Measurements from ENCODE around the gene INSR. TPM values are rescaled to one million over a fixed set of nuclear protein-coding genes. Genes with fewer than 3 reads are reported as not detected.

INSR gene
- total and polyA plus RNA-seq, 2 experiments from 2014 or later, result 19.2 to 52.1 TPM

GRCh38 chr19:7145494-7145893, 148.7 kb downstream of the INSR start:
- Histone ChIP-seq H4K20me1 (replicated peaks; ENCODE audit: insufficient read depth) (no peaks in the 10 kb centered on the region), H3K9me2 (ENCODE audit: insufficient read depth) (no peaks in the 10 kb centered on the region), H3K27me3 (ENCODE audit: insufficient read depth) (no peaks in the 10 kb centered on the region), H3F3A (replicated peaks; ENCODE audit: low read depth) (no peaks in the 10 kb centered on the region), H3K4me1 (ENCODE audit: insufficient read depth) (no peaks in the 10 kb centered on the region), H2AFZ (no peak overlapping the region), H3K4me3 (no peak overlapping the region), H3K36me3 (ENCODE audit: insufficient read depth) (no peaks in the 10 kb centered on the region), H3K4me2 (no peak overlapping the region), H3K79me2 (replicated peaks; ENCODE audit: insufficient read depth) (no peaks in the 10 kb centered on the region), H3K27ac (ENCODE audit: low read depth) (no peak overlapping the region)
- H3K36me3 Mint-ChIP-seq (ENCODE audit: low read depth), result peaks cover 46% of the 10 kb centered on the region
- H3K4me1 Mint-ChIP-seq, result no peaks in the 10 kb centered on the region
- H3K4me3 Mint-ChIP-seq, result no peak overlapping the region
- H3K9me3 Mint-ChIP-seq, result peaks cover 10% of the 10 kb centered on the region
- no peaks in the 10 kb centered on the region for H3K27me3 Mint-ChIP-seq (ENCODE audit: insufficient read depth, low read depth, poor library complexity)
- TF ChIP-seq REST (IDR thresholded peaks at IDR 0.05; ENCODE audit: unreplicated experiment), result no peak
- TF ChIP-seq CREB1 (CRISPR knock-in tag; IDR thresholded peaks at IDR 0.05; ENCODE audit: low read depth), result no peak
- TF ChIP-seq ZNF114 (CRISPR knock-in tag; IDR thresholded peaks at IDR 0.05), result no peak
- no peak for TF ChIP-seq ETS1 (IDR thresholded peaks at IDR 0.05)
- no peak for TF ChIP-seq EZH2phosphoT487 (IDR thresholded peaks at IDR 0.05; ENCODE audit: unreplicated experiment)
- TF ChIP-seq JUNB (IDR thresholded peaks at IDR 0.05; ENCODE audit: unreplicated experiment), result no peak
- TF ChIP-seq ZNF331 (CRISPR knock-in tag; IDR thresholded peaks at IDR 0.05; ENCODE audit: low read depth), result no peak
- DNase-seq (ENCODE audit: low spot score) (no peak), ATAC-seq (no peak)
- H3K27ac Mint-ChIP-seq, result no peak overlapping the region

GRCh38 chr19:7142771-7143170, 151.4 kb downstream of the INSR start:
- no peaks in the 10 kb centered on the region for H3K4me1 ChIP-seq (ENCODE audit: insufficient read depth)
- no peak overlapping the region for H3K27ac Mint-ChIP-seq

More at GRCh38 chr19:7142771-7143170, 151.4 kb downstream of the INSR start:
- Mint-ChIP-seq H3K9me3 (peaks cover 15% of the 10 kb centered on the region), H3K27me3 (ENCODE audit: insufficient read depth, low read depth, poor library complexity) (no peaks in the 10 kb centered on the region), H3K4me3 (no peak overlapping the region), H3K36me3 (ENCODE audit: low read depth) (peaks cover 69% of the 10 kb centered on the region), H3K4me1 (no peaks in the 10 kb centered on the region)
- Histone ChIP-seq H3K9me2 (ENCODE audit: insufficient read depth) (no peaks in the 10 kb centered on the region), H3K79me2 (replicated peaks; ENCODE audit: insufficient read depth) (no peaks in the 10 kb centered on the region), H3K4me3 (no peak overlapping the region), H3K27me3 (ENCODE audit: insufficient read depth) (no peaks in the 10 kb centered on the region), H4K20me1 (replicated peaks; ENCODE audit: insufficient read depth) (no peaks in the 10 kb centered on the region), H3F3A (replicated peaks; ENCODE audit: low read depth) (no peaks in the 10 kb centered on the region), H3K36me3 (ENCODE audit: insufficient read depth) (peaks cover 5% of the 10 kb centered on the region; the same call in 1 of the 2 replicates), H2AFZ (no peak overlapping the region), H3K4me2 (no peak overlapping the region), H3K27ac (ENCODE audit: low read depth) (no peak overlapping the region)
- no peak for DNase-seq (ENCODE audit: low spot score)
- ATAC-seq, result no peak
- no peak for TF ChIP-seq ZNF114 (CRISPR knock-in tag; IDR thresholded peaks at IDR 0.05)
- TF ChIP-seq EZH2phosphoT487 (IDR thresholded peaks at IDR 0.05; ENCODE audit: unreplicated experiment), result no peak
- TF ChIP-seq POLR2AphosphoS5 (IDR thresholded peaks at IDR 0.05; ENCODE audit: low read depth), result no peak
